SK-N-SH treated with all-trans-retinoic acid at 6 μM for 48 hours (cell line): ENCODE data around the gene RREB1.

Source experiments
- ATAC-seq: fragments of 200-7000 bp; cut with Tn5 transposase; 3 replicates; pipeline ENCODE4 v1.9.1; 2020; ENCODE audit warnings: mild to moderate bottlenecking, moderate library complexity
- ARNTL ChIP-seq: fragments of 450-650 bp; formaldehyde crosslinking; IDR thresholded peaks from 2 replicates; pipeline ENCODE4 v1.5.0; 2020; ENCODE audit warnings: low read depth, mild to moderate bottlenecking, moderate library complexity, borderline replicate concordance
- BACH2 ChIP-seq: fragments of 250-450 bp; sonication (Bioruptor Pico); IDR thresholded peaks from 2 replicates; pipeline ENCODE4 v1.9.0; 2021; ENCODE audit warnings: mild to moderate bottlenecking, borderline replicate concordance
- CREB5 ChIP-seq: fragments of 250-450 bp; sonication (Bioruptor Pico); IDR thresholded peaks from 2 replicates; pipeline ENCODE4 v1.5.1; 2020; ENCODE audit warnings: low read depth, mild to moderate bottlenecking, moderate library complexity
- CSDC2 ChIP-seq: fragments of 250-450 bp; sonication (Bioruptor Pico); IDR thresholded peaks from 2 replicates; pipeline ENCODE4 v1.5.0; 2020; ENCODE audit warnings: mild to moderate bottlenecking, moderate library complexity
- CSRNP3 ChIP-seq: fragments of 250-450 bp; sonication (Bioruptor Pico); IDR thresholded peaks from 2 replicates; pipeline ENCODE4 v1.5.1; 2021; ENCODE audit warnings: mild to moderate bottlenecking, moderate library complexity
- ESRRG ChIP-seq: fragments of 250-450 bp; sonication (Bioruptor Pico); IDR thresholded peaks from 2 replicates; pipeline ENCODE4 v1.6.1; 2021; ENCODE audit warnings: mild to moderate bottlenecking
- GLIS3 ChIP-seq: fragments of 250-450 bp; sonication (Bioruptor Pico); IDR thresholded peaks from 2 replicates; pipeline ENCODE4 v1.5.0; 2020; ENCODE audit warnings: mild to moderate bottlenecking, moderate library complexity
- ISL1 ChIP-seq: fragments of 250-450 bp; sonication (Bioruptor Pico); IDR thresholded peaks from 2 replicates; pipeline ENCODE4 v2.1.2; 2022; ENCODE audit warnings: mild to moderate bottlenecking, moderate library complexity
- OSR1 ChIP-seq: fragments of 250-450 bp; sonication (Bioruptor Pico); IDR thresholded peaks from 2 replicates; pipeline ENCODE4 v1.8.0; 2022; ENCODE audit warnings: moderate library complexity, mild to moderate bottlenecking, inconsistent platforms
- PATZ1 ChIP-seq: fragments of 250-450 bp; sonication (Bioruptor Pico); IDR thresholded peaks from 2 replicates; pipeline ENCODE4 v1.8.0; 2020; ENCODE audit warnings: mild to moderate bottlenecking, moderate library complexity, borderline replicate concordance
- POU6F1 ChIP-seq: fragments of 250-450 bp; sonication (Bioruptor Pico); IDR thresholded peaks from 2 replicates; pipeline ENCODE4 v1.8.0; 2021; ENCODE audit warnings: low read depth, mild to moderate bottlenecking, moderate library complexity, borderline replicate concordance
- PPARA ChIP-seq: fragments of 250-450 bp; sonication (Bioruptor Pico); IDR thresholded peaks from 2 replicates; pipeline ENCODE4 v1.5.0; 2020; ENCODE audit warnings: mild to moderate bottlenecking, borderline replicate concordance
- RARB ChIP-seq: fragments of 250-450 bp; sonication (Bioruptor Pico); IDR thresholded peaks from 2 replicates; pipeline ENCODE4 v1.8.0; 2021; ENCODE audit warnings: mild to moderate bottlenecking, moderate library complexity
- TCF4 ChIP-seq: fragments of 250-450 bp; sonication (Bioruptor Pico); IDR thresholded peaks from 2 replicates; pipeline ENCODE4 v1.8.0; 2021; ENCODE audit warnings: mild to moderate bottlenecking, moderate library complexity, borderline replicate concordance
- TOX ChIP-seq: fragments of 250-450 bp; sonication (Bioruptor Pico); IDR thresholded peaks from 2 replicates; pipeline ENCODE4 v1.8.0; 2021; ENCODE audit warnings: mild to moderate bottlenecking, moderate library complexity, borderline replicate concordance
- TSHZ2 ChIP-seq: fragments of 250-450 bp; sonication (Bioruptor Pico); IDR thresholded peaks from 2 replicates; pipeline ENCODE4 v1.5.0; 2020; ENCODE audit warnings: mild to moderate bottlenecking, moderate library complexity
- ZC3H10 ChIP-seq: fragments of 250-450 bp; sonication (Bioruptor Pico); IDR thresholded peaks from 2 replicates; pipeline ENCODE4 v1.5.1; 2021; ENCODE audit warnings: mild to moderate bottlenecking, moderate library complexity
- ZFP30 ChIP-seq: fragments of 450-650 bp; formaldehyde crosslinking; IDR thresholded peaks from 2 replicates; pipeline ENCODE4 v1.5.0; 2022; ENCODE audit warnings: mild to moderate bottlenecking, moderate library complexity
- ZNF70 ChIP-seq: fragments of 450-650 bp; formaldehyde crosslinking; IDR thresholded peaks from 2 replicates; pipeline ENCODE4 v1.5.0; 2020; ENCODE audit warnings: mild to moderate bottlenecking, moderate library complexity
- ZNF8 ChIP-seq: fragments of 450-650 bp; formaldehyde crosslinking; IDR thresholded peaks from 2 replicates; pipeline ENCODE4 v1.5.0; 2020; ENCODE audit warnings: mild to moderate bottlenecking, moderate library complexity

RREB1 gene

GRCh38 chr6:7101290-7101689 is 6.5 kb upstream of the RREB1 start:
- no peak for ATAC-seq
- TF ChIP-seq POU6F1: no peak
- no peak for TF ChIP-seq TCF4 (CRISPR knock-in tag)
- no peak for TF ChIP-seq ARNTL
- no peak for TF ChIP-seq CSDC2 (CRISPR knock-in tag)
- no peak for TF ChIP-seq ZNF70 (CRISPR knock-in tag)
- TF ChIP-seq ISL1 (CRISPR knock-in tag): no peak
- TF ChIP-seq PATZ1: no peak
- TF ChIP-seq OSR1 (CRISPR knock-in tag): no peak
- no peak for TF ChIP-seq TOX (CRISPR knock-in tag)
- TF ChIP-seq GLIS3: no peak
- TF ChIP-seq CREB5 (CRISPR knock-in tag): no peak
- TF ChIP-seq PPARA: no peak
- no peak for TF ChIP-seq RARB (CRISPR knock-in tag)
- no peak for TF ChIP-seq TSHZ2 (CRISPR knock-in tag)
- TF ChIP-seq CSRNP3 (CRISPR knock-in tag): no peak
- TF ChIP-seq ZNF8: no peak
- TF ChIP-seq, all 23 proteins: peak for 0

GRCh38 chr6:7104752-7105151 is 3.0 kb upstream of the RREB1 start:
- TF ChIP-seq TSHZ2 (CRISPR knock-in tag): no peak
- no peak for TF ChIP-seq BACH2 (CRISPR knock-in tag)
- no peak for TF ChIP-seq ESRRG (CRISPR knock-in tag)
- TF ChIP-seq ISL1 (CRISPR knock-in tag): no peak
- TF ChIP-seq PPARA: no peak
- no peak for TF ChIP-seq PATZ1
- TF ChIP-seq ZFP30 (CRISPR knock-in tag): no peak
- no peak for TF ChIP-seq OSR1 (CRISPR knock-in tag)
- no peak for TF ChIP-seq CSDC2 (CRISPR knock-in tag)
- TF ChIP-seq POU6F1: no peak
- TF ChIP-seq RARB (CRISPR knock-in tag): no peak
- TF ChIP-seq ZNF8: no peak
- TF ChIP-seq ZC3H10 (CRISPR knock-in tag): no peak

More at GRCh38 chr6:7104752-7105151, 3.0 kb upstream of the RREB1 start:
- ATAC-seq: no peak
